ENCODE measurements around the gene HMCN2. TPM values are rescaled to one million over a fixed set of nuclear protein-coding genes. Genes with fewer than 3 reads are reported as not detected.
A peak's percentile ranks its signal among the peaks of the same experiment; 100 is the strongest.

HMCN2 gene
- total RNA-seq, 1 donor from 2014 or later: 0.15 TPM

DNA sequence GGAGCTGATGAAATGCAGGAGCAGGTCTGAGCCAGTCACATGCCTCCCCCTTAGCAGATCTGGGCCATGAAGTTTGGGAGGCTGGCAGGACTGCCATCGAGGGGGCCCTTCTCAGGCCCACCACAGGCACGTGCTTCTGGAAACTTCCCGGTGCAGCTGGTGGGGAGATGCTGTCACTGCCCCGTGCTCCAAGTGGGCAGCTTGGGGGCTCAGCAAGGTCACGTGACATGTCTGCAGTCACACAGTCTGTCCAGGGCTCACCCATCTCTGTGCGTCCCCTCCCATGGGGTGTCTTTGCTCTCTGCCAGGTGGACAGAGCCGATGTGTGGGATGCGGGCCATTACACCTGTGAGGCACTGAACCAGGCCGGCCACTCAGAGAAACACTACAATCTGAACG lies 99.8 kb downstream of the HMCN2 start:
- H3K4me2 ChIP-seq: no peak overlapping the region
- no peak for DNase-seq (ENCODE audit: low spot score)
- H3K9me3 Mint-ChIP-seq: no peaks in the 10 kb centered on the region
- no peak overlapping the region for H2AFZ ChIP-seq (replicated peaks)
- H3K4me3 ChIP-seq: no peak overlapping the region
- H3K9ac ChIP-seq: no peak overlapping the region
- H3K27me3 ChIP-seq: no peaks in the 10 kb centered on the region
- no peaks in the 10 kb centered on the region for H3K79me2 ChIP-seq (ENCODE audit: low read depth)
- H3K27ac ChIP-seq: no peak overlapping the region
- H3K9me3 ChIP-seq (ENCODE audit: low read depth): no peaks in the 10 kb centered on the region
- peaks cover 4% of the 10 kb centered on the region for H3K4me1 Mint-ChIP-seq
- no peaks in the 10 kb centered on the region for H3F3A ChIP-seq (ENCODE audit: low read depth)
- no peak overlapping the region for H3K4me3 Mint-ChIP-seq
- no peak for TF ChIP-seq EZH2 (IDR thresholded peaks at IDR 0.05)
- TF ChIP-seq EZH2phosphoT487 (IDR thresholded peaks at IDR 0.05): no peak
- TF ChIP-seq, protein P1, sequence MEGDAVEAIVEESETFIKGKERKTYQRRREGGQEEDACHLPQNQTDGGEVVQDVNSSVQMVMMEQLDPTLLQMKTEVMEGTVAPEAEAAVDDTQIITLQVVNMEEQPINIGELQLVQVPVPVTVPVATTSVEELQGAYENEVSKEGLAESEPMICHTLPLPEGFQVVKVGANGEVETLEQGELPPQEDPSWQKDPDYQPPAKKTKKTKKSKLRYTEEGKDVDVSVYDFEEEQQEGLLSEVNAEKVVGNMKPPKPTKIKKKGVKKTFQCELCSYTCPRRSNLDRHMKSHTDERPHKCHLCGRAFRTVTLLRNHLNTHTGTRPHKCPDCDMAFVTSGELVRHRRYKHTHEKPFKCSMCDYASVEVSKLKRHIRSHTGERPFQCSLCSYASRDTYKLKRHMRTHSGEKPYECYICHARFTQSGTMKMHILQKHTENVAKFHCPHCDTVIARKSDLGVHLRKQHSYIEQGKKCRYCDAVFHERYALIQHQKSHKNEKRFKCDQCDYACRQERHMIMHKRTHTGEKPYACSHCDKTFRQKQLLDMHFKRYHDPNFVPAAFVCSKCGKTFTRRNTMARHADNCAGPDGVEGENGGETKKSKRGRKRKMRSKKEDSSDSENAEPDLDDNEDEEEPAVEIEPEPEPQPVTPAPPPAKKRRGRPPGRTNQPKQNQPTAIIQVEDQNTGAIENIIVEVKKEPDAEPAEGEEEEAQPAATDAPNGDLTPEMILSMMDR (IDR thresholded peaks at IDR 0.05): no peak
- peaks cover 4% of the 10 kb centered on the region for H3K27me3 Mint-ChIP-seq (ENCODE audit: insufficient read depth, low read depth)
- no peaks in the 10 kb centered on the region for H3K36me3 Mint-ChIP-seq
- H3K4me1 ChIP-seq: no peaks in the 10 kb centered on the region
- no peaks in the 10 kb centered on the region for H4K20me1 ChIP-seq (ENCODE audit: low read depth)
- H3K36me3 ChIP-seq: no peaks in the 10 kb centered on the region
- H3K27ac Mint-ChIP-seq: no peak overlapping the region

DNA sequence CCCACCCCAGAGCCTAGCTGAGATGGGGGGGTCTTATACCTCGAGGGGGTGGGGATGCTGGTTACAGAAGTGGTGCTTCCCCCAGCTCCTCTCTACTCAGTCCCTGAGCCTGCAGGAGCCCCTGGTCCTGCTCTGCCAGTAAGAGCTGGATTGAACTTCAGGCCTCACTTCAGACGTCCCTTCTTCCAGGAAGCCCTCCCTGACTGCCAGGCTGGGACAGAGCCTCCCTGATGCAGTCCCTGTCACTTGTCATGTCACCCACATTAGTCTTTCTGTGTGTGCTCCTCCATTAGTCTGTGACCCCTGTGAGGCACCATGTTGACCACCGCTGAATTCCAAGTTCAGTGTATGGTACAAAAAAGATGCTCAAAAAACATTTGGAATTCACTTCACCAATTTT lies 100.5 kb downstream of the HMCN2 start:
- Histone ChIP-seq H3K9me3 (ENCODE audit: low read depth) (no peaks in the 10 kb centered on the region), H3K9ac (no peak overlapping the region), H4K20me1 (ENCODE audit: low read depth) (no peaks in the 10 kb centered on the region), H3K4me3 (no peak overlapping the region), H3F3A (ENCODE audit: low read depth) (no peaks in the 10 kb centered on the region), H2AFZ (replicated peaks) (no peak overlapping the region), H3K27ac (no peak overlapping the region), H3K79me2 (ENCODE audit: low read depth) (no peaks in the 10 kb centered on the region), H3K36me3 (no peaks in the 10 kb centered on the region), H3K4me2 (no peak overlapping the region), H3K27me3 (no peaks in the 10 kb centered on the region), H3K4me1 (no peaks in the 10 kb centered on the region)
- no peak for DNase-seq (ENCODE audit: low spot score)
- TF ChIP-seq EZH2 (IDR thresholded peaks at IDR 0.05) (no peak), EZH2phosphoT487 (IDR thresholded peaks at IDR 0.05) (no peak)
- TF ChIP-seq, protein P1 (IDR thresholded peaks at IDR 0.05): no peak
- H3K27me3 Mint-ChIP-seq (ENCODE audit: insufficient read depth, low read depth): peaks cover 7% of the 10 kb centered on the region
- no peak overlapping the region for H3K27ac Mint-ChIP-seq
- peaks cover 4% of the 10 kb centered on the region for H3K4me1 Mint-ChIP-seq
- no peaks in the 10 kb centered on the region for H3K9me3 Mint-ChIP-seq
- no peak overlapping the region for H3K4me3 Mint-ChIP-seq
- H3K36me3 Mint-ChIP-seq: no peaks in the 10 kb centered on the region

DNA sequence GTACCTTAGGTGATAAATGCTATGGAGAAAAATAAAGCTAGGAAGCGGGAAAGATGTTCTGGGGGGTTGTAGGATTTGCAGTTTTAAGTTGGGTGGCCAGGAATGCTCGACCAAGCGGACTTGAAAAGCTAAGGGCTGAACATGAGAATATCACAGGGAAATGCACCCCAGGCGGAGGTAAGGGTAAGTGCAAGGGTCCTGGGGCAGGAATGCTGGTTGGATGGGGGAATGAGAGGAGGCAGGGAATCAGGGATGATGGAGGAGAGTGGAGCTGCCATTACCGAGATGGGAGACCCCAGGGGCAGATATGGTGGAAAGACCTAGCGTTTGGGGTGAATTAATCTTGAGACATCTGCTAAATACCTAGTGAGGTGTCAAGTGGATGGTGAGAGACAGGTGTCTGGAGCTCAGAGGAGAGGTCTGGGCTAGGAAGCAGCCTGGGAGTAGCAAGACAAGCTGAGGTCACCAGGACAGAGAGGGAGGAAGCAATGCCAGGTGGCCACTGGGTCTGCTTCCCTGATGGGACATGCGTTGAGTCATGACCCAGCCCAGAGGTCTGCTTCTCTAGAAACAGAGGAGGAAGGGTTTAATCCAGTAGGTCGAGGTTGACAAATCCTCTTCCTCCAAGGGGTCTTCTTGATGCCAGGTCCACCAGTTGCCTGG lies 101.5 kb downstream of the HMCN2 start:
- Mint-ChIP-seq H3K4me3 (no peak overlapping the region), H3K4me1 (peaks cover 8% of the 10 kb centered on the region), H3K36me3 (no peaks in the 10 kb centered on the region), H3K27ac (peak overlapping the region; percentile 67), H3K9me3 (no peaks in the 10 kb centered on the region), H3K27me3 (ENCODE audit: insufficient read depth, low read depth) (peaks cover 9% of the 10 kb centered on the region)
- no peak overlapping the region for H3K4me3 ChIP-seq
- H3K36me3 ChIP-seq: no peaks in the 10 kb centered on the region
- no peaks in the 10 kb centered on the region for H3F3A ChIP-seq (ENCODE audit: low read depth)
- no peaks in the 10 kb centered on the region for H3K79me2 ChIP-seq (ENCODE audit: low read depth)
- no peak overlapping the region for H3K9ac ChIP-seq
- TF ChIP-seq EZH2phosphoT487 (IDR thresholded peaks at IDR 0.05): no peak
- no peak for TF ChIP-seq EZH2 (IDR thresholded peaks at IDR 0.05)
- TF ChIP-seq, protein P1 (IDR thresholded peaks at IDR 0.05): no peak
- no peaks in the 10 kb centered on the region for H4K20me1 ChIP-seq (ENCODE audit: low read depth)
- H2AFZ ChIP-seq (replicated peaks): no peak overlapping the region
- no peak overlapping the region for H3K27ac ChIP-seq
- H3K27me3 ChIP-seq: no peaks in the 10 kb centered on the region
- H3K4me2 ChIP-seq: no peak overlapping the region
- peaks cover 2% of the 10 kb centered on the region for H3K4me1 ChIP-seq
- H3K9me3 ChIP-seq (ENCODE audit: low read depth): no peaks in the 10 kb centered on the region
- no peak for DNase-seq (ENCODE audit: low spot score)

Data from neural progenitor cell (in vitro differentiated cells).